ENCODE results near the gene STXBP6.
"Not testable (repeated sequence)": the region's sequence is repeated elsewhere in the genome, so short reads cannot be mapped to it uniquely, and the experiment has no call there.

STXBP6 gene

GRCh38 chr14:24941719-24942118 lies 108.2 kb downstream of the STXBP6 start (continued):
- TF ChIP-seq ZBTB8A (tag by site-specific recombination; IDR thresholded peaks at IDR 0.05): no peak
- TF ChIP-seq ZNF404 (tag by site-specific recombination; IDR thresholded peaks at IDR 0.05): no peak

- peaks cover 12% of the 10 kb centered on the region; the same call in 1 of the 2 replicates for H3K4me1 ChIP-seq (ENCODE audit: control insufficient read depth, insufficient read depth, low read length)
- ChIA-PET CTCF (interaction anchor here (1.0 to 1.2 kb wide), 2 partner anchors 135 to 192 kb away, joined by 3 read pairs; no protein-coding TSS in a partner anchor), POLR2A (no interaction called here)
- H3K36me3 ChIP-seq (ENCODE audit: control insufficient read depth in 2 of 2, insufficient read depth in 1 of 2, low read length in 2 of 2): no peaks in the 10 kb centered on the region
- H3K4me3 ChIP-seq (ENCODE audit: low read depth, low read length): no peak overlapping the region
- TF ChIP-seq ZXDB (tag by site-specific recombination; IDR thresholded peaks at IDR 0.05) (no peak), ZNF112 (tag by site-specific recombination; IDR thresholded peaks at IDR 0.05) (no peak), FEZF1 (tag by site-specific recombination; IDR thresholded peaks at IDR 0.05) (0 out of 2 replicates have a peak, but pooled peaks have one; percentile 6)
- H3K9me3 ChIP-seq (ENCODE audit: control insufficient read depth, insufficient read depth, low read depth, low read length): no peaks in the 10 kb centered on the region
- H3K27ac ChIP-seq (ENCODE audit: extremely low read depth, low read depth, low read length): no peak overlapping the region
These were observed 109.6 kb downstream of the STXBP6 start for GRCh38 chr14:24940213-24940783.

GRCh38 chr14:24938593-24938992 lies 111.4 kb downstream of the STXBP6 start:
- Histone ChIP-seq H3K4me3 (ENCODE audit: low read depth, low read length) (no peak overlapping the region), H3K27ac (ENCODE audit: extremely low read depth, low read depth, low read length) (no peak overlapping the region), H3K4me1 (ENCODE audit: control insufficient read depth, insufficient read depth, low read length) (peaks cover 12% of the 10 kb centered on the region; the same call in 1 of the 2 replicates), H3K36me3 (ENCODE audit: control insufficient read depth in 2 of 2, insufficient read depth in 1 of 2, low read length in 2 of 2) (no peaks in the 10 kb centered on the region), H3K9me3 (ENCODE audit: control insufficient read depth, insufficient read depth, low read depth, low read length) (no peaks in the 10 kb centered on the region)
- TF ChIP-seq ZNF548 (tag by site-specific recombination; IDR thresholded peaks at IDR 0.05): no peak
- 0 out of 2 replicates have a peak, but pooled peaks have one; percentile 17 for TF ChIP-seq ZNF335 (tag by site-specific recombination; conservative IDR thresholded peaks at IDR 0.05)
- ChIA-PET POLR2A (no interaction called here), CTCF (no interaction called here)

GRCh38 chr14:24937300-24937699 lies 112.6 kb downstream of the STXBP6 start:
- H3K27ac ChIP-seq (ENCODE audit: extremely low read depth, low read depth, low read length): no peak overlapping the region
- no peaks in the 10 kb centered on the region for H3K9me3 ChIP-seq (ENCODE audit: control insufficient read depth, insufficient read depth, low read depth, low read length)
- CTCF ChIA-PET: no interaction called here
- H3K4me1 ChIP-seq (ENCODE audit: control insufficient read depth, insufficient read depth, low read length): peaks cover 6% of the 10 kb centered on the region; the same call in 1 of the 2 replicates
- TF ChIP-seq RBAK (tag by site-specific recombination; IDR thresholded peaks at IDR 0.05) (no peak), ZBTB20 (tag by site-specific recombination; IDR thresholded peaks at IDR 0.05) (no peak), ZNF16 (tag by site-specific recombination; IDR thresholded peaks at IDR 0.05; ENCODE audit: low read depth) (no peak), ZNF654 (tag by site-specific recombination; IDR thresholded peaks at IDR 0.05; ENCODE audit: low read depth) (no peak), CTCF (tag by site-specific recombination; IDR thresholded peaks at IDR 0.05) (no peak), KLF8 (tag by site-specific recombination; IDR thresholded peaks at IDR 0.05) (no peak), IKZF3 (tag by site-specific recombination; IDR thresholded peaks at IDR 0.05) (no peak)
- no peak overlapping the region for H3K4me3 ChIP-seq (ENCODE audit: low read depth, low read length)
- POLR2A ChIA-PET: no interaction called here
- no peaks in the 10 kb centered on the region for H3K36me3 ChIP-seq (ENCODE audit: control insufficient read depth in 2 of 2, insufficient read depth in 1 of 2, low read length in 2 of 2)

GRCh38 chr14:24936773-24937172 lies 113.2 kb downstream of the STXBP6 start:
- TF ChIP-seq ZNF146 (tag by site-specific recombination; IDR thresholded peaks at IDR 0.05): peak; percentile 83
- CTCF ChIA-PET: not testable (repeated sequence)

More at GRCh38 chr14:24936773-24937172, 113.2 kb downstream of the STXBP6 start:
- H3K27ac ChIP-seq (ENCODE audit: extremely low read depth, low read depth, low read length); POLR2A ChIA-PET; H3K4me3 ChIP-seq (ENCODE audit: low read depth, low read length); H3K9me3 ChIP-seq (ENCODE audit: control insufficient read depth, insufficient read depth, low read depth, low read length); H3K36me3 ChIP-seq (ENCODE audit: control insufficient read depth in 2 of 2, insufficient read depth in 1 of 2, low read length in 2 of 2); H3K4me1 ChIP-seq (ENCODE audit: control insufficient read depth, insufficient read depth, low read length): not testable (repeated sequence)

All from HEK293 (cell line).